NCI-H1417 (cell line): Measurements from ENCODE around the gene MMUT.
"Not testable (repeated sequence)": the region's sequence is repeated elsewhere in the genome, so short reads cannot be mapped to it uniquely, and the experiment has no call there.

Experiments used
- DNase-seq, 3 experiments: peaks; one replicate each; lab custom pipeline; 2025; lab: John Stamatoyannopoulos, UW

The MMUT gene

DNA sequence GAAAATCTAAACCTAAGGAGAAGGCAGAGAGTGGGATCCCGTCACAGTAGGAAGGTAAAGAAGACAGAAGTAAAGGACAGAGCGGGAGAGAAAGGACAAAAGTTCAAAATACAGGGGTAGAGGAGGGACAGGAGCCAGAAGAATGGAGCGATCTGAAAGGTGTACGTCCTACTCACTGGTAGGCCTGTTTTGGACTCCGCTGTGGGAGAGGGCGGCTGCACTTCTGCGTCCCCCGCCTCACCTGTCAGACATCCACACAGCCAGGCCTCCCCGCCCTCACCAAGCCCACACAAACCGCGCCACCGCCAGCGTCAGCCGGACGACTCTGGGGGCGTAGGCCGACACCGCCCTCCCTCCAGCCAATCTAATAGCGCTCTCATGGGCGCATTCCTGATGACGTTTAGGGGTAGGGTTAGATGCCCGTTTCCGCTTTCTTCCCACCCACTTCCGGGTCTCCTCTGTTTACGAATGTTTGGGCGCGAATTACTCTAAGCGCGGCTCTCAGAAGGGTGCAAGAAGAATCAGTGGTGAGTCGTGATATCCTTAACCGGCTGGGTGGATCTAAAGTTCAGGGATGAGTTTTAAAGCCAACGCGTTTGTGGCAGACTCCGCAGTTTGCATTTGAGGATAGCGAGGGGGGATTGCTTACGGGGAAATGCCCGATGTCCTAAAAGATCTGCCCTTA lies at the start of gene MMUT, which contains the start of gene CENPQ:
TSS of gene MMUT (minus strand) at position 327 of the 685 bp plus-strand sequence. CDS start 3,787 bp downstream, outside the sequence.
TSS of gene CENPQ (plus strand) at position 444 of the 685 bp plus-strand sequence. CDS start 6,807 bp downstream, outside the sequence.
- DNase-seq = peak; percentile 92 to 97 (median 92)

- DNase-seq = no peak
Observed at GRCh38 chr6:49509342-49509741, 46.3 kb upstream of the MMUT start.

DNA sequence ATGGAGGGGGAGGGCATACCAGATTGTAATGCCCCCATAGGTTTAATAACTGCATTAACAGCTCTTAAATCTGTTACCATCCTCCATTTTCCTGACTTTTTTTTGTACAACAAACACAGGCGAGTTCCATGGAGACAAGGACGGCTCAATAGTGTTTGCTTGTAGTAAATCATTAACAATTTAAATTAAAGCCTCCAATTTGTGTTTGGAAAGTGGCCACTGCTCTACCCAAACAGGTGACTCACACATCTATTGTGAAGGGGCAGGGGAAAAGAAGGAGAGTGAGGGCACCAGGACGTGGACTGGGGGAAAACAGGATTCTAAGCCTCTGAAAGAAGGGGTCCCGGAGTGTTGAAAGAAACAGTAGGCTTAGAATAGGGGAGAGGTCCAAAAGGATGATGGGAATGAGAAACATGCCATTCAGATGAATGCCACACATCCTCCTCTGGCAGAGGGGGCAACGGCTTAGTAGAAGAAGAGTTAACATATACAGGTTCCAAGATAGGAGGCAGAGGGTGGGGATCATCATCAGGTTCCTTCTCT lies 43.6 kb upstream of the MMUT start:
- DNase-seq = no peak

- no peak for DNase-seq
Observed at GRCh38 chr6:49504666-49505065, 41.6 kb upstream of the MMUT start.

- peak in 2 of 3 experiments; percentile 9 to 29 for DNase-seq
Observed at GRCh38 chr6:49499623-49500022, 36.6 kb upstream of the MMUT start, which contains the start of gene GLYATL3. Gene GLYATL3 (plus strand): TSS chr6:49499923. CDS start chr6:49511991, 12,068 bp downstream.

- no peak for DNase-seq
Observed at GRCh38 chr6:49499126-49499525, 36.1 kb upstream of the MMUT start.

DNA sequence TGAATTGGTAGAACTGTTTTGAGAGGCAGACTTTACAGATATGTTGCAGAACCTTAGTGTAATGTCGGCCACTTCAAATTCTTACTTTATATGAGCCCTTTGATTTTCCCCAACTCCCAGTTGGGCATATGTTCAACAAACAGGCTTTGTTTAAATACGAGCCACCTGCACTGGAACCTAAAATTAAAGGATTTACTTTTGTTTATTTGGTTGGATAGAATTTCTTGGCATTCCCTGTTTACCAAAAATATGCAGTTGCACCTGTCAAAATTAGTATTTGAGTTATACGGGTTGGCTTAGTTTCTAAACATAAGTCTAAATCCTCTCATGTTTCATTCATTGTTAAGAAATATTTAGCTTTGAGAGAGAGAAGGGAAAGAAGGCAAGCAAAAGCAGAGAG lies 34.3 kb upstream of the MMUT start:
- peak in 2 of 3 experiments; percentile 6 to 63 for DNase-seq

GRCh38 chr6:49490633-49491032 lies 27.6 kb upstream of the MMUT start:
- no peak for DNase-seq

GRCh38 chr6:49483380-49483779 lies 20.3 kb upstream of the MMUT start:
- DNase-seq = not testable (repeated sequence)

DNA sequence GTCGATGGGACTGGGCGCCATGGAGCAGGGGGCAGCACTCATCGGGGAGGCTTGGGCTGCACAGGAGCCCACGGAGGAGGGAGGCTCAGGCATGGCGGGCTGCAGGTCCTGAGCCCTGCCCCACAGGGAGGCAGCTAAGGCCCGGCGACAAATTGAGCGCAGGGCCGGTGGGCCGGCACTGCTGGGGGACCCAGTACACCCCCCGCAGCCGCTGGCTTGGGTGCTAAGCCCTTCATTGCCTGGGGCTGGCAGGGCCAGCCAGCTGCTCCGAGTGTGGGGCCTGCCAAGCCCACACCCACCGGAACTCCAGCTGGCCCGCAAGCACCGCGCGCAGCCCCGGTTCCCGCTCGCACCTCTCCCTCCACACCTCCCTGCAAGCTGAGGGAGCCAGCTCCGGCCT lies 18.8 kb upstream of the MMUT start:
- DNase-seq = not testable (repeated sequence)

GRCh38 chr6:49479308-49479970 lies 16.4 kb upstream of the MMUT start:
- no peak for DNase-seq

DNA sequence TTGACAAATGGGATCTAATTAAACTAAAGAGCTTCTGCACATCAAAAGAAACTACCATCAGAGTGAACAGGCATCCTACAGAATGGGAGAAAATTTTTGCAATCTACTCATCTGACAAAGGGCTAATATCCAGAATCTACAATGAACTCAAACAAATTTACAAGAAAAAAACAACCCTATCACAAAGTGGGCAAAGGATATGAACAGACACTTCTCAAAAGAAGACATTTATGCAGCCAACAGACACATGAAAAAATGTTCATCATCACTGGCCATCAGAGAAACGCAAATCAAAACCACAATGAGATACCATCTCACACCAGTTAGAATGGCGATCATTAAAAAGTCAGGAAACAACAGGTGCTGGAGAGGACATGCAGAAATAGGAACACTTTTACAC lies 13.5 kb upstream of the MMUT start:
- DNase-seq = not testable (repeated sequence)

DNA sequence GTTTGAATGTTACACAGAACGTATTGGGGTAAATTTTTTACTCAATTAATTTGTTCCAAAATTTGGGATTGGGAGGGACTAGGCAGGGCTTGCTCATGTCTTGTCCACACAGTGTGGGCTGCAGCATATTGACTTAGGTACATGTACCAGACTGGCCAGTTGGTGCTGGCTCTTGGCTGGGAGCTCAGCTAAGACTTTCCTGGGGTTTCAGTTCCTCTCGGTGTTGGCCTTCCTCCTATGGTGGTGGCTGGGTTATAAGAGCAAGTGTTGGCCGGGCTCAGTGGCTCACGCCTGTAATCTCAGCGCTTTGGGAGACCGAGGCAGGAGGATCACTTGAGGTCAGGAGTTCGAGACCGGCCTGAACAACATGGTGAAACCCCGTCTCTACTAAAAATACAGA lies 5.0 kb upstream of the MMUT start:
- no peak for DNase-seq

DNA sequence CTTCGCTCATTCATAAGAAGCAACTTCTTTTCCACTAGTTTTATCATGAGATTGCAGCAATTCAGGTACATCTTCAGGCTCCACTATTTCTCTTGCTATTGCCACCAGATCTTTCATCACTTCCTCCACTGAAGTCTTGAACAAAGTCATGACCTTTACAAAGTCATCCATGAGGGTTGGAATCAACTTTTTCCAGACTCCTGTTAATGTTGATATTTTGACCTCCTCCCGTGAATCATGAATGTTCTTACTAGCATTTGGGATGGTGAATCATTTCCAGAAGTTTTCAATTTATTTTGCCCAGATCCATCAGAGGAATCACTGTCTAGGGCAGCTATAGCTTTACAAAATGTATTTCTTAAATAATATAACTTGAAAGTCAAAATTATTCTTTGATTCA lies 1.6 kb upstream of the MMUT start:
- no peak for DNase-seq

DNA sequence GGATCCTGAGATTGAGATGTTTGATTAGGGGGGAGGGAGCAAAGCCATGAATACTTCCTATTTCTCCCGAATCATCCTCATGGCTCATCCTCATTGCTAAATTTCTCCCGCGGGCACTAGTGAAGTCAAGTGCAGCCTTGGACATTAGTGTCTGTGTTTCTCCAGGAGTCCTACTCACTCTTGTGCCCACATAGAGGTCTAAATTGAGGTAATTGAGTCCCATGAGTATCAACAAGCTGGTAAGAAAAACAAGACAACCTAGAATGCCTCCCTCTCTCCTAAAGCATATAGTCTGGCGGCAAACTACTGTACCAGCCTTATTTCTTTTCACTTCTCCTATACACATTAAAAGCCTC lies 537 bp upstream of the MMUT start:
- DNase-seq = no peak

DNA sequence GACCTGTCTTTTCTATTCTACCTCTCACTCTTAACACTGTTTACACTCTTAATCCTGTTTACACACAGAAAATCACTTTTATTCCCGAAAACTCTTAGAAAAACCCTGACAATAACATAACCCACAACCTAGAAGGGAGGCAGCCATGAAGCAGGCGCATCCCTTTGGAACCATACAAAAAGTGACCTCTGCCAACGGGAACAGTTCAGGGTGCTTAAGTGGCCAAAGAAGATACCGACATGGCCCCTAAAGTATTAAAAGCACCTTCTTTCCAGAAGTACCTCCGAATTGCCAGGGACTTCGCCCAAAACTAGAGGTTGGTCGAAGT lies 490 bp downstream of the MMUT start:
- peak in 2 of 3 experiments; percentile 33 to 62 for DNase-seq

DNA sequence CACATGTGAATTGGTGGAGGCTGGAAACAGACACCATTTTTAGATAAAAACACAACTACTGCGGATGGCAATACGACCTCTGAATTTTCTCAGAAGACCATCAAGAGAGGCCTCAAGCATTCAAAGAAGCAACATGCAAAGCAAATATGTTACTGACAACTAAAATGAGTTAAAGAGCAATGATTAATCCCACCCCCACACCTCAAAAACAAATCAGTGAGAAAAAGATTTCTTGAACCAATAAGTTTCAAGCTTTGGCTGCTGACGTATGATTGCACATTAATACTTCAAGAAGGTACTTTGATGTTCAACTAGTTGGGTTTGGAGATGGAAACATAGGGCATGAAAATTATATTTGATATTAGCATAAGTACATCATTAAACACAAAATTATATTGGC lies 982 bp downstream of the MMUT start:
- peak in 1 of 3 experiments; percentile 31 for DNase-seq

DNA sequence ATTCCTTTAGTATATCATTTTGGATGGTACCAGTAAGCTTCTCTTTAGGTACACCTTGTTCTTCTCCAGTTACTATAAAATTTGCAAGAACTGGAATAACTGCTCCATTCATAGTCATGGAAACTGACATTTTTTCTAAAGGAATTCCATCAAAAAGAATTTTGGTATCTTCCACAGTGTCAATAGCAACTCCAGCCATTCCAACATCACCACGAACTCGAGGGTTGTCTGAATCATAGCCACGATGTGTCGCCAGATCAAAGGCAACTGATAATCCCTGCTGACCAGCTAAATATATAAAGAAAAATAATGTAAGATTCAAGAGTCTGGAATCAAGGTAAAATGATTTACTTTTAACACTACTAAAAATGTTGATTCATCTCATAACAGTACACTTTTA lies 5.3 kb downstream of the MMUT start:
- no peak for DNase-seq

- no peak for DNase-seq
Observed at GRCh38 chr6:49454787-49455709, 8.0 kb downstream of the MMUT start.

DNA sequence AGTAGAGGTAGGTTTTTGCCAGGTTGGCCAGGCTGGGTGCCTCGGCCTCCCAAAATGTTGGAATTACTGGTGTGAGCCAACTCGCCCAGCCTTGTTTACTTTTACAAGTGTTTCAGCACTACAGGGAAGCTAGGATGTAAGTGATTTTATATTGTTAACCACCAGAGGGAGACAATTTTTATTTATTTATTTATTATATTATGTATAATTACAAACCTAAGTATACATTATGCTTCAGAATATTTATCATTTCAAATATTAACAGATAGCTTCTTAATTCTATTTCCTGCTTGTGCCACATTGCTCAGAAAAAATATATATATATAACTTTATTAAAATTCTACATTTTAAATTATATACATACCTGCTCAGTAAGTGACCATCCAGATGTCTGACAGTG lies 9.8 kb downstream of the MMUT start:
- DNase-seq = peak in 1 of 3 experiments; percentile 11

- no peak for DNase-seq
Observed at GRCh38 chr6:49430866-49431265, 32.2 kb downstream of the MMUT start.

- DNase-seq = no peak
Observed at GRCh38 chr6:49430187-49430586, 32.9 kb downstream of the MMUT start.
